Activated naive CD4-positive, alpha-beta T cell (primary cell): ENCODE results near the gene STK32B.

Experiments
- DNase-seq, 4 experiments: peaks; one replicate each; lab custom pipeline; 2025; lab: John Stamatoyannopoulos, UW

The STK32B gene

DNA sequence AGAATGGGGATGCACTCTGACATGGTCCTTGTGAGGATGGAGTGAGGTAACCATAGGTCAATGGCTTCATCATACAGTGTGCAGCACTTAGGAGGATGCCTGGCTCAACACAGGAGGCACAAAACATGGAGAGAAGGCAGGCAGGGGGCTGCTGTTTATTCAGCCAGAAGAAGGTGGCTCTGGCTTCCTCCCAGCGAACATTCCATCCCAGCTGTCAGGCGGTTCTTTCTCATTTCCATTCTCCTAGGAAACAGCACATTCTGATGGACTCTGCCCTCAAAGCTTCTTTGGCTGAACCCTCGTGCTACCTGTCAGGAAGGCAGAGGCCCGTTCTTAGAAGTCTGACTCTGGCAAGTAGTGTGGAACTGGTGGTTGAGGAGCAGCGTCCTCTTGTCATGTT is 18.6 kb downstream of the STK32B start:
- DNase-seq = no peak

DNA sequence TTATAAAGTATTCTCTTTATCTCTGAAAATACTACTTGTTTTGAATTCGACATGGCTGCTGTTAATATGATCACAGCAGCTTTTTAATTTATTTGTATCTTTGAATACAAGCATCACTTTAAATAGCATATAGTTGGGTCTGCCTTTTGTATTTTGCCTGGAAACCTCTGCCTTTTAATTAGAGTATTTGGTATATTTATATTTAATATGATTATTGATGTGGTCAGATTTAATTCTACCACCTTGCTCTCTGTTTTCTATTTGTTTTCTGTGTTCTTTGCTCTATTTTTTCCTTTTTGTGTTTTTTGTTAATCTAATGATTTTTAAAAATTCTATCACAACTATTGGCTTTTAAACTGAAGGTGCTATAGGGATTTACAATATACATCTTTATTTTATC is 21.7 kb downstream of the STK32B start:
- no peak for DNase-seq

DNA sequence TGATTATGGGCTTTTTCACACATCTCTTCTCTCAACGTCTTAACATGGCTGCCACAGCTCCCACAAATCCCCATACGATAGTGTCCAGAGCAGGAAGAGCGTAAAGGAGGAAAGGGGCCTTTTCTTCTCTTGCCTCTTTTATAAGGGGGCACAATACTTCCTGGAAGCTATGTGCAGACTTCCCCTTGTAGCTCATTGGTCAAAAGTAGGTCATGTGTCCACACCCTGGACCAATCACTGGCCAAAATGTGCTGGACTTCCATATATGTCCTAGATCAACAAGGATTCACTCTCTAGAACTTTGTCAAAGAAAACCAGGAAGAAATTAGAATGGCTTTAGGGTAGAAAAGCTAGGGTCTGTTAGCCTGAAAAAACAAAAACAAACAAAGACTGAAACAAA is 26.7 kb downstream of the STK32B start:
- no peak for DNase-seq

DNA sequence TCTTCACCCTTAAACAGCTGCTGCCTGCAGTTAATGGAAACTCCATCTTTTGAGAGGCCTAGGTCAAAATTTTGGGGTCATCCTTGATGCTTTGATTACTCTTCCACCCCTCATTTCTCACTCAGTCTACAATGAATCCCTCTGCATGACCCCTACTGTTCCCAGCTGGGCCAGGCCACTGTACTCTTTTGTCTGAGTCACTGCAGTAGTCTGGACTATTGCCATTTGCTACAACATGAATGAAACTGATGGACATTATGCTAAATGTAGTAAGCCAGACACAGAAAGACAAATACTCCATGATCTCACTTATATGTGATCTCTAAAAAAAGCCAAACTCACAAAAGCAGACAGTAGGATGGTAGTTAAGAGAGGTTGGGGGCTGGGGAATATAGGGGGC is 28.3 kb downstream of the STK32B start:
- DNase-seq = no peak

DNA sequence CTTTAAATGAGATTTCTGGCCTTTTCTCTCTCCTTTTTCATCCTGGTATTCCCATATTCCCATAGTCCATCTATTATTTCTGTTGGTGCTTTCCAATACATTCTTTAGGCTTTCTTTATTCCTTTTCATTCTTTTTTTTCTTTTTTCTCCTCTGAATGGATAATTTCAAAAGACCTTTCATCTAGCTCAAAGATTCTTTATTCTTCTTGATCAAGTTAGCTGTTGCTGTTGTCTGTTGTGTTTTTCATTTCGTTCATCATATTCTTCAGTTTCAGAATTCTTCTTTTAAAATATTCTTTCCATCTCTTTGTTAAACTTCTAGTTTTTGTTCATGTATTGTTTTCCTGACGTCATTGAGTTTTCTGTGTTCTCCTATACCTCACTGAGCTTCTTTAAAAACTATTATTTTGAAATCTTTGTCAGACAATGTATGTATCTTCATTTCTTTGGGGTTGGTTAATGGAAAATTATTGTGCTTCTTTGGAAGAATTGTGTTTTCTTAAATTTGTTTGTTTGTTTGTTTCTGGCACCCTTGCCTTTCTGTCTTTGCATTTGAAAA is 30.2 kb downstream of the STK32B start:
- no peak for DNase-seq

DNA sequence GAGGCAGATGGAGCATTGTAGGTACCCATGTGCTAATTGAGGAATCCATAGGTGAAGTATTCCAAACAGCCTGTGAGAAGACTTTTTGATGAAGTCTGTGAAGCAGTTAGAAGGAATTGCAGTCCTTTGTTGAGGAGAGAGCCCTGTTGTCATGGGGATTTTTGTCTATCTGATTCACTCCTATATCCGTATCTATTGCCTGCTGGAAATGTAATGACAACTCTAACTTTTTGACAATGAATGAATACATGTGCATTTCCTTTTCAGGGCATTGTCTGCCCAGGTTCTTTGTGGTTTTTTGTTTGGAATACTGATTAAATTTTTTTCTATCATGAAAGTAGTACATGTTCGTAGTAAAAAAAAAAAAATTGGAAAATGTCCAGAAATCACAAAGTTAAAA is 31.1 kb downstream of the STK32B start:
- DNase-seq = no peak

DNA sequence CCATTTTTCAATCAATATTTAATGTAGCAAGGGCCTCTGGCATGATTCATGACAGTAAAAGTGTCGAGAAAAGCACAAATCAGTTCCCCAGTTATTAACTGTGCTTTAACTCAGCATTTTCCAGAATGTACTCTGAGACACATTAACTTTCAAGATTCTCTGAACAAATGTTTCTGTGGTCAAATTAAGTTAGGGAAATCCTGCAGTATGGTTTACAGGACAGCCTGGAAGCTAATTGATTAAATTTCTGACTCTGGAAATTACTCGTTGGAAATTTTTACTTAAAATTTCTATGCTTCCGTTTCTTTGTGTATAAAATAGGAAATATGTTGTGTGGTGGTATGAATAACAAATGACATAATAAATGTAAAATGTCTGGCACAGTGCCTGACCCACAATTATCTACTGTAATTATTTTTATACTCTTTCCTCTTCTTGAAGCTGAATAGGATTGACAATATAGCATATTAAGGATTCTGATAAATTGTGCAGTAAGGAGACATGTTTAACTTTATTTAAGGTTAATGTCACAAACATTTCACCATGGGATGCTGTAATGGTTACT is 33.7 kb downstream of the STK32B start:
- DNase-seq = no peak

DNA sequence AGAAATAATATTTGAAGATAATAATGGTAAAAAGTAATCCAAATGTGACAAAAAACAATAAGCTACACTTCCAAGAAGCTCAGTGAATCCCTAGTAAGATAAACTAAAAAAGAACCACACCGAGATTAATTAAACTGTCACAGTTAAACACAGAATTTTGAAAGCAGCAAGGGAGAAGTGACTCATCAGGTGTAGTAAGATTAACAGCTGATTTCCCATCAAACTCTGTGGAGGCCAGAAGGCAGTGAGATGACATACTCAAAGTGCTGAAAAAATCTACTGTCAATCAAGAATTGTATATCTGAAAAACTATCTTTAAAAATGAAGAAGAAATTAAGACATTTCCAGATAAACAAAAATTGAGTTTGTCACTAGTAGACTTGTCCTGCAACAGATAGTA is 35.3 kb downstream of the STK32B start:
- no peak for DNase-seq

DNA sequence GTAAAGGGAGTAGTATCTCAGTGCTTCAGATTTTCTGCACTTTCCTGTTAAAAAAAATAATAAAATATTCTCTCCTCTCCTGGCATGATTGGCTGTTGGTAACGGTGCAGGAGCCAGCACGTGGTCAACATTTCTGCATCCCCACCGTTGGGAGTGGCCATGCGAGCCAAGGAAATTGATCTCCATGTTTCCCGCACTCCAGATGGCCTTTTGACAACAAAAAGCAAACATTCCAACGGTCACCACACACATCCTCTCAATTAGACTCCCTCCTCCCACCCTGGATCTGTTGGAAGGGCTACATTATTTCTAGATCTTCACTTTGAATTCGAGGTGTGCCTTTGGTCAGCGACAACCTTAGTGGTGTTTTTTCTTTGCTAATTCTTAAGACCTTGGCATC is 45.0 kb downstream of the STK32B start:
- no peak for DNase-seq

DNA sequence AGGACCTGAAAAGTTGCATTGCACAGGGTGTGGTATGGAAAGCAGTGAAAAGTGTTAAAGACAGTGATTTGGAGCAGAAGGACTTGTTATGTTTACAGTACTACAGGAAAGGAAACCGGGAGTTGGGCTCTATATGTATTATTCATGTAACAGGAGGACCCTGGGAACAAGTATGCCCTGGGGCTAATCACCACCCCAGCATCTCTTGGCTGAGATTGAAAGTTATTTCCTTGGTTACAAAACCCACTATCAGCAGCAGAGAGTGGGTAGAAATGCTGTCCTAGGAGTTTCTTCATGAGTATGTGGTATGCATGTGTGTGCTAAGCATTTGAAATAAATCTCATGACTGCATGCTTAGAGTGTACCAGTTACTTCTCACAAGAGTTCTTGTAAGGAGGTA is 46.9 kb downstream of the STK32B start:
- DNase-seq = no peak

DNA sequence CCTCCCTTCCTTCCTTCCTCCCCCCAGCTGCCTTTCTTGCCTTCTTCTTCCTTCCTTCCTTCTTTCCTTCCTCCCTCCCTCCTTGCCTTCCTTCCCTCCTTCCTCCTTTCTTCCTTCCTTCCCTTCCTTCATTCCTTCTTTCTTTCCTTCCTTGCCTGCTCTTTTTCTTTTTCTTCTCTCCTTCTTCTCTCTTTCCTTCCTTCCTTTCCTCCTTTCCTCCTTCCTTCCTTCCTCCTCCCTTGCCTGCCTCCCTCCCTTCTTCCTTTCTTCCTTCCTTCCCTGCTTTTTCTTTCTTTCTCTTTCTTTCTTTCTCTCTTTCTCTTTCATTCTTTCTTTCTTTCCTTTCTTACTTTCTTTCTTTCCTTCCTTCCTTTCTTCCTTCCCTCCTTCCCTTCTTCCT is 49.1 kb downstream of the STK32B start:
- DNase-seq = no peak

DNA sequence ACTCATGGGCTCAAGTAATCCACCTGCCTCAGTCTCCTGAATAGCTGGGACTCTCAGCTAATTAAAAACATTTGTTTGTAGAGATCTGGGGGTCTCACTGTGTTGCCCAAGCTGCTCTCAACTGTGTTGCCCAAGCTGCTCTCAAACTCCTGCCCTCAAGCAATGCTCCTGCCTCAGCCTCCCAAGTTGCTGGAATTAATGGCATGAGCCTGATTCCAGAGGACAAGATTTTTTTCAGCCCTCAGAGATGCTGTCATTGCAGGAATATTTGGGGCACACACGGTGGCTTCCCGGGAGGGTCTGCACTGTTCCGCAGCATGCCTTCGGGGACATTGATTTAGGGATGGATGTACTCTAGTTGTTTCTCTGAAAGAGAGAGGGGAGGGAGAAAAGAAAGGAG is 49.7 kb downstream of the STK32B start:
- no peak for DNase-seq

DNA sequence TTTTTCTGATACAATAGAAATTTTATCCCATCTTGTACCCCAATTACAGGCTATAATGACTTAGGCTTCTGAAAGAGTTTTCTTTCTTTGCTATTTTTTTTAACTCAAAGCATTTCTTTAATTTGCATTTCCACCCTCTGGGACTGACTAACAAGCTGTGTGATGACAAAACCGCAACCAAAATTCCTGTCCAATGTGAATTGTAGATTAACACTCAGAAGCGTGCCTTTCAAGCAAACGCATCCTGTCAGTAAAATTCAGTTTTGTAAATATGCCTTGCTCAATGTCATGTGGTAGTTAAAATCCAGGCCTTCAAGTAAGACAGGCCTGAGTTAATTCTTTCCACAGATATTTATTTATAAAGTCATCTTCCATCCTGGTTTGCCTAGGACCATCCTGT is 50.3 kb downstream of the STK32B start:
- DNase-seq = no peak

DNA sequence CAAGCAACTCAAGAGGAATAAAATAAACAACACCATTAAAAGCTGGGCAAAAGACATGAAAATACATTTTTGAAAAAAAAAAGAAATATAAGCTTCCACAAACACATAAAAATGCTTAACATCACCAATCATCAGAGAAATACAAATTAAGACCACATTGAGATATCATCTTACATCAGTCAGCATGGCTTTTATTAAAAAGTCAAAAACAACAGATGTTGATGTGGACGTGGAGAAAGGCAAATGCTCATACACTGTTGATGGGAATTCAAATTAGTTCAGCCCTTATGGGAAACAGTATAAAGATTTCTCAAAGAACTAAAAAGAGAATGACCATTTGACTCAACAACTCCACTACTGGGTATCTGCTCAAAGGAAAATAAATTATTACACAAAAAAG is 59.6 kb downstream of the STK32B start:
- no peak for DNase-seq

DNA sequence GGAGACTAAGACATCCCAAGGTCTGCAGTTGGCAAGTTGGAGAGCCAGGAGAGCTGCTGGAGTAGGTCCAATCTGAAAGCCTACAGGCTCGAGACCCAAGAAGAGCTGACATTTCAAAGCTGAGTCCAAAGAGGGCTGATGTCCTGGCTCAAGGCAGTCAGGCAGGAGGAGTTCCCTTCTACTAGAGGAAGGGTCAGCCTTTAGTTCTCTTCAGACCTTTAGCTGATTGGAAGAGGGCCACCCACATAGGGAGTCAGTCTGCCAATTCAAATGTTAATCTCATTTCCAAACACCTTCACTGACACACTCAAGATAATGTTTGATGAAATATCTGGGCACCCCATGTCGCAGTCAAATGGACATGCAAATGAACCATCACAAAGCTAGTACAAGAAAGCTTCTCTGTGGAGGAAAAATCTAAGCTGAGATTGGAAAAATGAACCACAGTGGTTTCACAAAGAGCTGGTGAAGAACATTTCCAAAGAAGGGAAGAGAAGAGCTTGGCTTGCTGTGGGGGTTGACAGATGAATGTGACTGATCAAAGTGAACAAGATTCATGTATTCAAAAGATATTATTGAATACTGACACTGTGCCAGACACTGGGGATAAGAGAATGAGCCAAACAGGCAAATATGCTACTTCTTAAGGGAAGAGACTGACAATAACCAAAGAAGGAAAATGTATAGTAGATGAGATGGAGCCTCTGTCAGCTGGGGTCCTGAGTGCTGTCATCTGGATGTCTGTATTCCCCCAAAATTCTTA is 61.2 kb downstream of the STK32B start:
- DNase-seq = no peak

DNA sequence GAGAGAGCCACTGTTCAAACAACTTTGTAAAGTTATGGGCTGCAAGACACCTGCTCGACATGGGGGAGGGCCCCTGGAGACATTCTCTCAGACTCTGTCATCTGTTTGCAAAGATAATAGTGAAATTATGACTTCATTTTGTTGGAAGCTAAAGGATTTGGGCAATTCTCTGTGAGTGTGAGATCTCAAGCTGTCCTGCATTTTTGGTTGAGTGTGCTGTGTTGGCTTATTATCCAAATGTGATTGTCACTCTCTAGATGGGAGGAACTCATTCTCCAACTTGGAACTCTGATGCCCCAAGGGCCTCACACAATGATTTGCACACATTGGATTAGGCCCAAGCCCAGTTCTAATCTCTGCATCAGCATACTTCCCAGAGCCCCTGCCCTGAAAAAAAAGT is 63.7 kb downstream of the STK32B start:
- no peak for DNase-seq

DNA sequence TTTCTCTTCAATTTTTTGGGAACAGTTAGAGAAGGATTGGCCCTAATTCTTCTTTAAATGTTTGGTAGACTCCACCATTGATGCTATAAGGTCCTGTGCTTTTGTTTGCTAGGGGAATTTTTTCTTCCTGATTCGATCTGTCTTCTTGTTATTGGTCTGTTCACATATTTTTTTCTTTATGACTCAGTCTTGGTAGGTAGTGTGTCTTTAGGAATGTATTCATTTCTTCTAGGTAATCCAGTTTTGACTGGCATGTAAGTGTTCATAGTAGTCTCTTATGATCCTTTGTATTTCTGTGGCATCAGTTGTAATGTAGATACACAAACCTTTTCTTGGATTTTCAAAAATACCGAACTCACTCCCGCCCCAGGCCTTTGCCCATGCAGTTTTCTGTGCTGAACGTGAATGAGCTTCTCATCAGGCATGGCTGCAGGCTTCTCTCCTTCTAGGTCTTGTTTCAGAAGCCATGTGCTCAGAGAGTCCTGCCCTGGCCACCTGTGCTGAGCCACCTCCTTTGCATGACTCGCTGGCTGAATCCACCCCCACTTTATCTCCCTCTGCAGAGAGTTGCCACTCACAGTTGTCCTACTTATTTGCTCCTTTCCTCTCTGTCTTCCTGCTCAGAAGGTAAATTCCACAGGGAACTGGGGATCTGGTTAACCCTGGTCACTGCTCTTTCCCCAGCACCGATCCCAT is 67.0 kb downstream of the STK32B start:
- no peak for DNase-seq

DNA sequence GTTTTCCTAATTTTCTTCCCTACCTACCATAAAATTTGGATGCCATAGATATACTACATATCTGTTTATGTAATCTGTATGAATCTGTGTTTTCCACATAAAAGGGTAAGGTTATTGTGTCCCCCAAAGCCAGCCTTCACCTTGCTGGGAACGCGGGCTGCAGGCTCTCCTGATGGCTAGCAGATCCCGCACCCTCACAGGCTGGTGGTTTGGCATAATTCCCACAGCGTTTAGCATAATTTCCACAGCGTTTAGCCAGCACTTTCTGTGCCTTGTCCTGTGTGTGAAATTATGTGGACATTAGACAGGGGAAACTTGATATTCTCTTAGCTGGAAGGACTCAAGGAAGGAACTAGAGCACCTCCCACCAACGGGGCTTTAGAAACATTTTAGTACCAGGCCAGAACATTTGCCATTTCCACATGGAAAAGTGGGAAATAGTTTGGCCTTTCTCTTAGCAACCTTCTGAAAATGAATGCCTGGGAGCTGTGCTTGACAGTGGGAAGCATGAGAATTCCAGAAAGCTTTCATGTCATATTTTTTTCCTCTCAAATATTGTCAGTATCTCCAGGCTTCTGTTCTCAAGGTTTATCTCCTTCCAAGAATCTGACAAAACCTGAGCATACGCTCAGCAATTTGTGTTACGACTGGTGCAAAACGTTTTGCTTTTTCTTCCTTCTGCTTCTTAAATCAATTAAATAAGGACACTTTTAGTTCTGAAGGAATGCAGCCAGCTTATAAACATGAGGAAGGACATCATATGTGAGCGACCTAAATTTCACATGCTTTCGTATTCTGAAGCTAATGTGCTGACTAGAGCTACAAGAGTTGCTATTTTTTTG is 67.9 kb downstream of the STK32B start:
- DNase-seq = no peak

DNA sequence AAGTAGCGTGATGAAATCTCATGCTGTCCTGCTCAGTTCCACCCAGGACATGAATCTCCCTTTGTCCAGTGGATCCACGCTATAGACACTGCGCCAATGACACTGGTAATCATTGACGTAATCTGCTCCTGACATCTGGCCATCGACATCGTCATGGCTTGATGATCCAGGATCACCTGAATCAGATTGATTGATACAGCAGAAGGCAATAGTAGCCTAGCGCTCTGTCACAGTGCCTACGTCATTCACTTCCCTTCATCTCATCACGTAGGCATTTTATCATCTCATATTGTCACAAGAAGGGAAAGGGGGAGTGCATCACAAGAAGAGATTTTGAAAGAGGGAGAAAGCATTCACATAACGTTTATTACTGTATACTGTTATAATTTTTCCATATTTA is 68.8 kb downstream of the STK32B start:
- DNase-seq = no peak

DNA sequence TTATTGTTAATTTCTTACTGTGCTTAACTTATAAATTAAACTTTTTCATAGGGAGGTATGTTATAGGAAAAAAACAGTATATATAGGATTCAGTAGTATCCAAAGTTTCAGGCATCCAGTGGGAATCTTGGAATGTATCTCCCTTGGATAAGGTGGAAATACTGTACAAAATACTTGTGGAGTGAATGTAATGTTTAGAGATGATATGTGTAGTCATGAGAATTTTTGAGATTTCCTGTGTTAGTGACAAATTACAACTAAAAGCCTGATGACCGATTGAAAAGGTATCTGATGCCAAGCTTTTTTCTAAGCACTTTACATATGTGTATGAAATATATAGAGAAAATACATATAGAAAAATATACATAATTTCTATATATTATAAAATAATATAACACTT is 69.2 kb downstream of the STK32B start:
- no peak for DNase-seq

DNA sequence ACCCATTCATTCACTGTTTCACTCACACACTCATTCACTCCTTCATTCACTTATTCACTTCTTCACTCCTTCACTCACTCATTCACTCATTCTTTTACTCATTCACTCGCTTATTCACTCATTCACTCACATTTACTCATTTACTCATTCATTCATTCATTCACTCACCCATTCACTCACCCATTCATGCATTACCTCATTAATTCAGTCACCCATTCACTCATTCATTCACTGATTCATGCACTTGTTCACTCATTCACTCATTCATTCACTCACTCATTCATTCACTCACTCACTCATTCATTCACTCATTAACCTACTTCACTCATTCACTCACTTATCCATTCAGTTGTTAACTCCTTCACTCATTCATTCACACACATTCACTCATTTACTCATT is 70.8 kb downstream of the STK32B start:
- no peak for DNase-seq

DNA sequence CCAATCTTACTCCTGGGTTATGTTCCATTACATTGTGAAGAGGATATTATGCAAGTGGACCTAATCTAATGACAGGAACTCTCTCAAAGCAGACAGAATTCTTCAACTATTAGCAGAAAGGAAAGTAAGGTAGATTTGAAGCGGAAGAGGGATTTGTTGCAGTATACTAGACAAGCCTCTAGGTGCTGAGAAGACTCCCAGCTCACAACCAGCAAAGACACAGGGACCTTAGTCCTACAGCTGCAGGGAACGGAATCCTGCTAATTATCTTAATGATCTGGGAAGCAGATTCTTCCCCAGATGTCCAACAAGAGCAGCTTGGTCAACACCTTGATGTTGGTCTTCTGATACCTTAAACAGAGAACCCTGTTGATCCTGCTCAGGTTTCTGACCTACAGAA is 73.6 kb downstream of the STK32B start:
- no peak for DNase-seq
